H54 (cell line): ENCODE data around the gene TYMS.
A peak's percentile ranks its signal among the peaks of the same experiment; 100 is the strongest.

ENCODE experiments used
- DNase-seq: peaks from one replicate; pipeline ENCODE4 v3.0.0; 2011; ENCODE audit warnings: low spot score, mixed read lengths; ENCODE audit not compliant: insufficient read length
- FAIRE-seq: peaks from 3 replicates; lab custom pipeline; 2011; peaks lifted over from hg19 to GRCh38; lab: Jason Lieb, UNC
- POLR2A ChIP-seq: IDR thresholded peaks from 2 replicates; pipeline ENCODE4 v1.6.1; 2011; ENCODE audit warnings: low read depth, mild to moderate bottlenecking, low read length

The TYMS gene

GRCh38 chr18:697800-698199 lies 40.3 kb downstream of the TYMS start:
- DNase-seq (no peak), FAIRE-seq (no peak)
- TF ChIP-seq POLR2A: no peak

GRCh38 chr18:703213-703967 lies 45.9 kb downstream of the TYMS start:
- no peak for TF ChIP-seq POLR2A
- DNase-seq (peak; percentile 35), FAIRE-seq (peak; percentile 81)

GRCh38 chr18:706405-706804 lies 49.0 kb downstream of the TYMS start:
- TF ChIP-seq POLR2A: no peak
- no peak for FAIRE-seq
- no peak for DNase-seq

- TF ChIP-seq POLR2A: no peak
- DNase-seq (no peak), FAIRE-seq (no peak)
These were observed 50.6 kb downstream of the TYMS start for GRCh38 chr18:708096-708495.

- TF ChIP-seq POLR2A: no peak
- FAIRE-seq: no peak
- DNase-seq: no peak
These were observed 52.3 kb downstream of the TYMS start for GRCh38 chr18:709771-710170.

GRCh38 chr18:710418-711300 lies 53.2 kb downstream of the TYMS start:
- TF ChIP-seq POLR2A: no peak
- FAIRE-seq: peak; percentile 36
- DNase-seq: no peak

GRCh38 chr18:711310-711656 lies 53.8 kb downstream of the TYMS start:
- FAIRE-seq (no peak), DNase-seq (no peak)
- no peak for TF ChIP-seq POLR2A

GRCh38 chr18:711657-712400 lies 54.4 kb downstream of the TYMS start:
- FAIRE-seq (peak; percentile 88), DNase-seq (peak; percentile 41)
- no peak for TF ChIP-seq POLR2A

GRCh38 chr18:712401-713134 lies 55.1 kb downstream of the TYMS start, which contains the start of gene ENOSF1:
ENOSF1 (minus strand) TSS chr18:712630; CDS start chr18:712587, 43 bp downstream.
- DNase-seq (peak; percentile 88), FAIRE-seq (no peak)
- TF ChIP-seq POLR2A: 0 out of 2 replicates have a peak, but pooled peaks have one; percentile 37

- no peak for TF ChIP-seq POLR2A
- DNase-seq (no peak), FAIRE-seq (no peak)
These were observed 55.7 kb downstream of the TYMS start for GRCh38 chr18:713135-713490.

- no peak for DNase-seq
- peak; percentile 60 for FAIRE-seq
- TF ChIP-seq POLR2A: no peak
These were observed 58.2 kb downstream of the TYMS start for GRCh38 chr18:715626-716025.

GRCh38 chr18:717003-717402 lies 59.5 kb downstream of the TYMS start:
- no peak for TF ChIP-seq POLR2A
- DNase-seq (no peak), FAIRE-seq (no peak)
